Measurements from ENCODE around the gene CASK.

The CASK gene

GRCh38 chrX:41475591-41476241 is 447.6 kb downstream of the CASK start:
- no peak for TF ChIP-seq GATA1 (IDR thresholded peaks at IDR 0.05; ENCODE audit: low read depth, low read length)
- TF ChIP-seq POLR2A (IDR thresholded peaks at IDR 0.05; ENCODE audit: low read length) = no peak
- no peak for DNase-seq

- TF ChIP-seq GATA1 (IDR thresholded peaks at IDR 0.05; ENCODE audit: low read depth, low read length) (no peak), POLR2A (IDR thresholded peaks at IDR 0.05; ENCODE audit: low read length) (no peak)
- DNase-seq = no peak
Measured at GRCh38 chrX:41475191-41475590, 448.2 kb downstream of the CASK start.

GRCh38 chrX:41474726-41475100 is 448.6 kb downstream of the CASK start:
- no peak for TF ChIP-seq GATA1 (IDR thresholded peaks at IDR 0.05; ENCODE audit: low read depth, low read length)
- TF ChIP-seq POLR2A (IDR thresholded peaks at IDR 0.05; ENCODE audit: low read length) = no peak

GRCh38 chrX:41473936-41474725 is 449.2 kb downstream of the CASK start:
- DNase-seq = no peak
- TF ChIP-seq POLR2A (IDR thresholded peaks at IDR 0.05; ENCODE audit: low read length) (no peak), GATA1 (IDR thresholded peaks at IDR 0.05; ENCODE audit: low read depth, low read length) (no peak)

More at GRCh38 chrX:41474726-41475100, 448.6 kb downstream of the CASK start:
- no peak for DNase-seq

GRCh38 chrX:41472231-41472815 is 451.0 kb downstream of the CASK start:
- no peak for TF ChIP-seq GATA1 (IDR thresholded peaks at IDR 0.05; ENCODE audit: low read depth, low read length)
- TF ChIP-seq POLR2A (IDR thresholded peaks at IDR 0.05; ENCODE audit: low read length) = no peak
- no peak for DNase-seq

- no peak for DNase-seq
- TF ChIP-seq GATA1 (IDR thresholded peaks at IDR 0.05; ENCODE audit: low read depth, low read length) (no peak), POLR2A (IDR thresholded peaks at IDR 0.05; ENCODE audit: low read length) (no peak)
Measured at GRCh38 chrX:41471786-41472185, 451.6 kb downstream of the CASK start.

- TF ChIP-seq GATA1 (IDR thresholded peaks at IDR 0.05; ENCODE audit: low read depth, low read length) (no peak), POLR2A (IDR thresholded peaks at IDR 0.05; ENCODE audit: low read length) (no peak)
- no peak for DNase-seq
Measured at GRCh38 chrX:41470706-41471105, 452.6 kb downstream of the CASK start.

- TF ChIP-seq POLR2A (IDR thresholded peaks at IDR 0.05; ENCODE audit: low read length) (no peak), GATA1 (IDR thresholded peaks at IDR 0.05; ENCODE audit: low read depth, low read length) (no peak)
- no peak for DNase-seq
Measured at GRCh38 chrX:41468647-41469323, 454.6 kb downstream of the CASK start.

Data from erythroblast (primary cell).